Thyroid gland (tissue), 4 donors: ENCODE data around the gene SNCB.

Experiments
- CTCF ChIP-seq, 6 experiments: fragments of 200-600 bp in 3 of 6; fragments of 450-650 bp in 3 of 6; sonication (generic) in 3 of 6; IDR thresholded peaks; one replicate each; pipeline ENCODE4 v1.5.1; 2016 to 2019; ENCODE audit warnings: antibody characterized with exemption in 6 of 6, mild to moderate bottlenecking in 2 of 6, inconsistent platforms in 1 of 6, moderate library complexity in 1 of 6
- POLR2A ChIP-seq, 2 donors: fragments of 450-650 bp; IDR thresholded peaks; one replicate each; pipeline ENCODE4 v1.6.1; 2017; ENCODE audit warnings: antibody characterized with exemption in 2 of 2, mild to moderate bottlenecking in 2 of 2, moderate library complexity in 1 of 2

- no peak for TF ChIP-seq CTCF (IDR thresholded peaks at IDR 0.05)
- TF ChIP-seq POLR2A (IDR thresholded peaks at IDR 0.05) = no peak
These were observed 20.1 kb upstream of the SNCB start for GRCh38 chr5:176650354-176650884.
